Middle frontal gyrus (tissue), 1 donor: ENCODE data around the gene SKIL.

ENCODE experiments used
- DNase-seq: peaks from one replicate; pipeline ENCODE4 v3.0.0-alpha.2; 2015; ENCODE audit warnings: low spot score; ENCODE audit errors: extremely low spot score

SKIL gene

GRCh38 chr3:170397685-170398084 lies 40.2 kb downstream of the SKIL start:
- no peak for DNase-seq

- no peak for DNase-seq
Observed at GRCh38 chr3:170405101-170405500, 47.6 kb downstream of the SKIL start.

GRCh38 chr3:170410428-170411029 lies 53.0 kb downstream of the SKIL start:
- DNase-seq, result no peak

GRCh38 chr3:170413291-170413690 lies 55.8 kb downstream of the SKIL start:
- DNase-seq, result no peak

GRCh38 chr3:170414202-170414663 lies 56.7 kb downstream of the SKIL start:
- DNase-seq, result peak; percentile 59

- DNase-seq, result no peak
Observed at GRCh38 chr3:170417090-170417489, 59.6 kb downstream of the SKIL start.

GRCh38 chr3:170418422-170419398 lies 61.2 kb downstream of the SKIL start, which contains the start of gene CLDN11:
TSS of gene CLDN11 (plus strand) at chr3:170418868. CDS start at chr3:170419067, 199 bp downstream.
- peak; percentile 65 for DNase-seq

- DNase-seq, result no peak
Observed at GRCh38 chr3:170419557-170420087, 62.1 kb downstream of the SKIL start.

GRCh38 chr3:170420307-170420821 lies 62.8 kb downstream of the SKIL start:
- DNase-seq, result no peak

- DNase-seq, result no peak
Observed at GRCh38 chr3:170421111-170421641, 63.7 kb downstream of the SKIL start.

- no peak for DNase-seq
Observed at GRCh38 chr3:170421758-170422157, 64.2 kb downstream of the SKIL start.

- no peak for DNase-seq
Observed at GRCh38 chr3:170423001-170423615, 65.6 kb downstream of the SKIL start.

- DNase-seq, result no peak
Observed at GRCh38 chr3:170424879-170425278, 67.4 kb downstream of the SKIL start.

- peak; percentile 76 for DNase-seq
Observed at GRCh38 chr3:170425491-170426239, 68.2 kb downstream of the SKIL start.

- no peak for DNase-seq
Observed at GRCh38 chr3:170426240-170426797, 68.8 kb downstream of the SKIL start.

GRCh38 chr3:170428095-170428494 lies 70.6 kb downstream of the SKIL start:
- no peak for DNase-seq

- DNase-seq, result no peak
Observed at GRCh38 chr3:170429050-170429449, 71.5 kb downstream of the SKIL start.

- DNase-seq, result no peak
Observed at GRCh38 chr3:170431054-170431453, 73.5 kb downstream of the SKIL start.

- no peak for DNase-seq
Observed at GRCh38 chr3:170432416-170432815, 74.9 kb downstream of the SKIL start.

GRCh38 chr3:170436697-170437096 lies 79.2 kb downstream of the SKIL start:
- no peak for DNase-seq
